Stimulated activated CD4-positive, alpha-beta T cell treated with anti-CD3 and anti-CD28 coated beads, Interleukin-2, amount 100 ng/mL, for 24 hours (primary cell): ENCODE measurements around the gene SPATA32.

ENCODE experiments used
- DNase-seq, 2 donors: peaks; one replicate each; pipeline ENCODE4 v3.0.0-alpha.2; 2020

The SPATA32 gene

GRCh38 chr17:45246338-45246737 is 15.6 kb downstream of the SPATA32 start:
- no peak for DNase-seq

GRCh38 chr17:45244725-45245656 is 16.9 kb downstream of the SPATA32 start:
- DNase-seq = no peak

- no peak for DNase-seq
These were observed 18.1 kb downstream of the SPATA32 start for GRCh38 chr17:45243750-45244149.

- no peak for DNase-seq
These were observed 19.9 kb downstream of the SPATA32 start for GRCh38 chr17:45242029-45242414.

GRCh38 chr17:45241328-45242028 is 20.4 kb downstream of the SPATA32 start:
- no peak for DNase-seq

GRCh38 chr17:45240905-45241327 is 21.0 kb downstream of the SPATA32 start:
- no peak for DNase-seq

- no peak for DNase-seq
These were observed 23.6 kb downstream of the SPATA32 start for GRCh38 chr17:45238155-45238774.

- DNase-seq = no peak
These were observed 24.2 kb downstream of the SPATA32 start for GRCh38 chr17:45237686-45238085.

- DNase-seq = no peak
These were observed 25.6 kb downstream of the SPATA32 start for GRCh38 chr17:45236282-45236606.

- peak; percentile 86 to 87 for DNase-seq
These were observed 26.2 kb downstream of the SPATA32 start for GRCh38 chr17:45235416-45236281.

GRCh38 chr17:45234641-45235415 is 27.1 kb downstream of the SPATA32 start:
- peak in 1 of 2 donors; percentile 46 for DNase-seq

GRCh38 chr17:45233423-45233924 is 28.4 kb downstream of the SPATA32 start:
- DNase-seq = no peak

- DNase-seq = no peak
These were observed 29.1 kb downstream of the SPATA32 start for GRCh38 chr17:45232514-45233422.

GRCh38 chr17:45231481-45232116 is 30.3 kb downstream of the SPATA32 start:
- peak in 1 of 2 donors; percentile 42 for DNase-seq

- DNase-seq = no peak
These were observed 31.0 kb downstream of the SPATA32 start for GRCh38 chr17:45230787-45231480.

- DNase-seq = no peak
These were observed 31.5 kb downstream of the SPATA32 start for GRCh38 chr17:45230410-45230786.

- peak in 1 of 2 donors; percentile 62 for DNase-seq
These were observed 32.0 kb downstream of the SPATA32 start for GRCh38 chr17:45229681-45230409.

GRCh38 chr17:45228763-45229539 is 32.9 kb downstream of the SPATA32 start:
- DNase-seq = peak; percentile 88 to 90
